Caco-2 (cell line): Measurements from ENCODE around the gene ZBTB5. TPM values are rescaled to one million over a fixed set of nuclear protein-coding genes. Genes with fewer than 3 reads are reported as not detected.

ENCODE experiments used
- BruUV-seq: library from RNA; stranded (reverse); fragments of 400-500 nt; replicated peaks from 2 replicates; lab custom pipeline; 2021; lab: Mats Ljungman, UMichigan
- CTCF ChIA-PET: fragments of 300-600 bp; sonication (Branson Sonifier 250); formaldehyde crosslinking; loops from one replicate; lab custom pipeline; 2022; ENCODE audit warnings: antibody characterized with exemption; lab: Charles Lee
- POLR2A ChIA-PET: fragments of 300-600 bp; sonication (Branson Sonifier 250); formaldehyde crosslinking; loops from one replicate; lab custom pipeline; 2022; ENCODE audit warnings: antibody characterized with exemption; lab: Charles Lee
- DNase-seq, 2 experiments: peaks; one replicate each; pipeline versions ENCODE4 v3.0.0 to v3.0.0-alpha.2; 2020 to 2022
- H3K27me3 ChIP-seq: replicated peaks from 2 replicates; pipeline ENCODE4 v1.6.0; 2011; ENCODE audit warnings: low read length; ENCODE audit not compliant: control insufficient read depth, insufficient read depth
- H3K36me3 ChIP-seq: 2 replicates; pipeline ENCODE4 v1.5.1; 2011; ENCODE audit warnings: low read length; ENCODE audit not compliant: control insufficient read depth, insufficient read depth
- H3K4me1 ChIP-seq: fragments of 250-450 bp; sonication (Bioruptor Pico); 2 replicates; pipeline ENCODE4 v1.5.1; 2020; ENCODE audit warnings: mild to moderate bottlenecking
- H3K4me3 ChIP-seq: 2 replicates; pipeline ENCODE4 v1.5.1; 2011; ENCODE audit warnings: low read depth, mild to moderate bottlenecking, control low read depth, low read length
- H3K9me3 ChIP-seq: fragments of 250-450 bp; sonication (Bioruptor Pico); 2 replicates; pipeline ENCODE4 v1.5.1; 2020; ENCODE audit warnings: mild to moderate bottlenecking, moderate library complexity
- H3K27ac Mint-ChIP-seq: one replicate; pipeline ENCODE4 v1.8.0; 2022; ENCODE audit warnings: mixed read lengths; ENCODE audit not compliant: unreplicated experiment
- H3K27me3 Mint-ChIP-seq: one replicate; pipeline ENCODE4 v1.8.0; 2022; ENCODE audit warnings: mixed read lengths; ENCODE audit not compliant: insufficient read depth, unreplicated experiment
- H3K36me3 Mint-ChIP-seq: one replicate; pipeline ENCODE4 v1.8.0; 2022; ENCODE audit warnings: mild to moderate bottlenecking, mixed read lengths; ENCODE audit not compliant: insufficient read depth, unreplicated experiment
- H3K4me1 Mint-ChIP-seq: one replicate; pipeline ENCODE4 v1.8.0; 2022; ENCODE audit warnings: low read depth, mixed read lengths; ENCODE audit not compliant: unreplicated experiment
- H3K4me3 Mint-ChIP-seq: one replicate; pipeline ENCODE4 v1.8.0; 2022; ENCODE audit warnings: mild to moderate bottlenecking, moderate library complexity, mixed read lengths; ENCODE audit not compliant: unreplicated experiment
- H3K9me3 Mint-ChIP-seq: one replicate; pipeline ENCODE4 v1.8.0; 2022; ENCODE audit warnings: mixed read lengths; ENCODE audit not compliant: unreplicated experiment
- intact Hi-C: fragments of 100-400 bp; cut with micrococcal nuclease; formaldehyde crosslinking; loops from one replicate; pipeline ENCODE4 v1.10.0; 2022; ENCODE audit not compliant: unreplicated experiment
- total RNA-seq: library from RNA; stranded (reverse); gene quantifications from 2 replicates; pipeline ENCODE4 v1.2.3, GENCODE V29; 2022
- TF ChIP-seq, protein P1 (sequence below), 2 experiments: fragments of 200-600 bp in 1 of 2; IDR thresholded peaks; 1 replicate in 1 of 2; 2 replicates in 1 of 2; pipeline versions ENCODE4 v1.5.1 to v1.8.0; 2011 to 2022; ENCODE audit warnings: antibody characterized with exemption in 1 of 2, control low read depth in 1 of 2, inconsistent platforms in 1 of 2, low read depth in 1 of 2, low read length in 1 of 2, mild to moderate bottlenecking in 1 of 2, moderate library complexity in 1 of 2; ENCODE audit not compliant: insufficient read depth in 1 of 2, severe bottlenecking in 1 of 2, unreplicated experiment in 1 of 2

ZBTB5 gene
- total RNA-seq, 1 experiment from 2014 or later = 13.2 TPM

DNA sequence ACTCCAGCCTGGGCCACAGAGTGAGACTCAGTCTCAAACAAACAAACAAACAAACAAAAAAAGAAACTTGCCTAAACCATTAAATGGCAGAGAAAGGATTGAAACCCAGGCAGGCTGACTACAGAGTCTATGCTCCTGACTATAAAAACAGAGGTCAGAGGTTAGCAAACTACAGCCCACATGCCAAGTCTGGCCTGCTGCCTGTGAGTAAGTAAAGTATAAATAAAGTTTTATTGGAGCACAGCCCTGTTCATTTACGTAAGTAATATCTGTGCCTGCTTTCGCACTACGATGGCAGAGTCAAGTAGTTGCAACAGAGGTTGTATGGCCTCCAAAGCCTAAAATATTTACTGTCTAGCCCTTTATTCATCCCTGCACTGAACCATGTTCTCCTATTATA is 32.1 kb upstream of the ZBTB5 start:
- no peaks in the 10 kb centered on the region for H3K4me1 Mint-ChIP-seq
- H3K9me3 ChIP-seq = no peaks in the 10 kb centered on the region
- H3K9me3 Mint-ChIP-seq = no peaks in the 10 kb centered on the region
- no peaks in the 10 kb centered on the region; the same call in none of the 2 replicates for H3K36me3 ChIP-seq
- peaks cover 53% of the 10 kb centered on the region for H3K36me3 Mint-ChIP-seq
- no peak overlapping the region for H3K4me3 Mint-ChIP-seq
- POLR2A ChIA-PET = no interaction called here
- H3K27ac Mint-ChIP-seq = no peak overlapping the region
- H3K27me3 ChIP-seq = no peaks in the 10 kb centered on the region
- intact Hi-C loops = no loop called here
- CTCF ChIA-PET = no interaction called here
- no peak overlapping the region for H3K4me3 ChIP-seq
- TF ChIP-seq, protein P1, sequence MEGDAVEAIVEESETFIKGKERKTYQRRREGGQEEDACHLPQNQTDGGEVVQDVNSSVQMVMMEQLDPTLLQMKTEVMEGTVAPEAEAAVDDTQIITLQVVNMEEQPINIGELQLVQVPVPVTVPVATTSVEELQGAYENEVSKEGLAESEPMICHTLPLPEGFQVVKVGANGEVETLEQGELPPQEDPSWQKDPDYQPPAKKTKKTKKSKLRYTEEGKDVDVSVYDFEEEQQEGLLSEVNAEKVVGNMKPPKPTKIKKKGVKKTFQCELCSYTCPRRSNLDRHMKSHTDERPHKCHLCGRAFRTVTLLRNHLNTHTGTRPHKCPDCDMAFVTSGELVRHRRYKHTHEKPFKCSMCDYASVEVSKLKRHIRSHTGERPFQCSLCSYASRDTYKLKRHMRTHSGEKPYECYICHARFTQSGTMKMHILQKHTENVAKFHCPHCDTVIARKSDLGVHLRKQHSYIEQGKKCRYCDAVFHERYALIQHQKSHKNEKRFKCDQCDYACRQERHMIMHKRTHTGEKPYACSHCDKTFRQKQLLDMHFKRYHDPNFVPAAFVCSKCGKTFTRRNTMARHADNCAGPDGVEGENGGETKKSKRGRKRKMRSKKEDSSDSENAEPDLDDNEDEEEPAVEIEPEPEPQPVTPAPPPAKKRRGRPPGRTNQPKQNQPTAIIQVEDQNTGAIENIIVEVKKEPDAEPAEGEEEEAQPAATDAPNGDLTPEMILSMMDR (IDR thresholded peaks at IDR 0.05; ENCODE audit: insufficient read depth in 1 of 2, low read depth in 1 of 2, low read length in 1 of 2, severe bottlenecking in 1 of 2, unreplicated experiment in 1 of 2) = no peak
- no peak for DNase-seq
- H3K4me1 ChIP-seq = no peaks in the 10 kb centered on the region
- no peaks in the 10 kb centered on the region for H3K27me3 Mint-ChIP-seq
- BruUV-seq = no TSS peak

DNA sequence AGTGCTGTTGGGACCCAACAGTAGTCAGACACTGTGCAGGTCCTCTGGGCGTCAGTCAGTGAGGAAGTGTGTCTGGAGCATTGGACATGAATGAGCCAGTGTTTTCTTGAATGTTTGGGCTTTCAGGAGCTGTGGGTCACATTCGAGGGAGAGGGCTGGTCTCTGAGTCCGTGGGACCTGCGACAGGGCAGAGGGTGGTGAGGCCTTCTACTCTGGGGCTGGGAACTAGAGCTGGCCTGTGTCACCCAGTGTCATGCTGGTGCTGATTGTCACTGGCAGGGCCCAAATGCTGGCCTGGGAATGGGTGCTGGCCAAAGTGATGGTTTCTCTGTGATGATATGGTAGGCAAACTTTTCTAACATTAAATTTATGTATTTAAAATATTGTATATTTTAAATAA is 30.8 kb upstream of the ZBTB5 start:
- POLR2A ChIA-PET = no interaction called here
- Mint-ChIP-seq H3K4me3 (no peak overlapping the region), H3K9me3 (no peaks in the 10 kb centered on the region), H3K36me3 (peaks cover 43% of the 10 kb centered on the region), H3K27ac (no peak overlapping the region), H3K27me3 (no peaks in the 10 kb centered on the region), H3K4me1 (no peaks in the 10 kb centered on the region)
- TF ChIP-seq, protein P1 (IDR thresholded peaks at IDR 0.05; ENCODE audit: insufficient read depth in 1 of 2, low read depth in 1 of 2, low read length in 1 of 2, severe bottlenecking in 1 of 2, unreplicated experiment in 1 of 2) = no peak
- Histone ChIP-seq H3K4me3 (no peak overlapping the region), H3K36me3 (no peaks in the 10 kb centered on the region; the same call in none of the 2 replicates), H3K4me1 (no peaks in the 10 kb centered on the region), H3K9me3 (no peaks in the 10 kb centered on the region), H3K27me3 (no peaks in the 10 kb centered on the region)
- CTCF ChIA-PET = no interaction called here
- intact Hi-C loops = no loop called here
- DNase-seq = no peak
- no TSS peak for BruUV-seq

DNA sequence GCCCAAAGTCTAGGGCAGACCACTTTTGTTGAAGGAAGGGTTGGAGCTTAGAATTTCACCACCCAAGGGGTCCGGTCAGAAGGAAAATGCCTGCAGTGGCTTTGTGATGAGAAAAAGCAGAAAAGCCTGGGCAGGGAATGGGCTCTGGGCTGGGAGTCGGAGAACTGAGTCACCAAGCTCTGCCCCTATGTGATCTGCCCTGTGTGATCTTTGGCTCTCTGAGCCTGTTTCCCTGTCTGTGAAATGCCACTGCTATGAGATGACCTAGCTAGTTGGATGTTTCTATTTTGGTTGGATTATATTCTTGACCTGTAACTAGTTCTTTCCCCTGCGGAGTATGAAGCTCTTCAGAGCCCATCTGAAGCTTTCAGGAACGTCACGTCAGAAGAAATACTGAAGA is 30.3 kb upstream of the ZBTB5 start:
- H3K27me3 ChIP-seq = no peaks in the 10 kb centered on the region
- H3K9me3 ChIP-seq = no peaks in the 10 kb centered on the region
- TF ChIP-seq, protein P1 (IDR thresholded peaks at IDR 0.05; ENCODE audit: insufficient read depth in 1 of 2, low read depth in 1 of 2, low read length in 1 of 2, severe bottlenecking in 1 of 2, unreplicated experiment in 1 of 2) = no peak
- H3K9me3 Mint-ChIP-seq = no peaks in the 10 kb centered on the region
- H3K4me3 ChIP-seq = no peak overlapping the region
- H3K36me3 Mint-ChIP-seq = peaks cover 46% of the 10 kb centered on the region
- intact Hi-C loops = no loop called here
- no peak for DNase-seq
- H3K4me3 Mint-ChIP-seq = no peak overlapping the region
- ChIA-PET POLR2A (no interaction called here), CTCF (no interaction called here)
- no peaks in the 10 kb centered on the region; the same call in none of the 2 replicates for H3K36me3 ChIP-seq
- H3K27ac Mint-ChIP-seq = no peak overlapping the region
- no peaks in the 10 kb centered on the region for H3K27me3 Mint-ChIP-seq
- no peaks in the 10 kb centered on the region for H3K4me1 Mint-ChIP-seq
- BruUV-seq = no TSS peak
- H3K4me1 ChIP-seq = no peaks in the 10 kb centered on the region
